K562 (cell line): ENCODE results near the gene MYH2. TPM values are rescaled to one million over a fixed set of nuclear protein-coding genes. Genes with fewer than 3 reads are reported as not detected.

Source experiments
- ATAC-seq: fragments of 200-7000 bp; cut with Tn5 transposase; 3 replicates; pipeline ENCODE4 v1.9.1; 2020; ENCODE audit warnings: moderate library complexity
- BruUV-seq: library from RNA; stranded (reverse); fragments of 400-500 nt; replicated peaks from 2 replicates; lab custom pipeline; 2021; lab: Mats Ljungman, UMichigan
- CTCF ChIA-PET: fragments of 300-600 bp; formaldehyde crosslinking; extraction: SDS; loops from one replicate; lab custom pipeline; 2021; ENCODE audit warnings: low intra/inter-chr PET ratio; lab: Yijun Ruan, JAX
- POLR2A ChIA-PET: fragments of 300-600, 350-650 bp; sonication (Branson Sonifier 250); formaldehyde crosslinking; extraction: SDS; loops from one replicate; lab custom pipeline; 2021; ENCODE audit warnings: antibody characterized with exemption, inconsistent platforms; lab: Yijun Ruan, JAX
- DNase-seq, 4 experiments: peaks; one replicate each; pipeline versions ENCODE4 v3.0.0 to v3.0.0-alpha.2; 2011 to 2018; ENCODE audit warnings: low spot score in 3 of 4, mixed read lengths in 3 of 4; ENCODE audit errors: extremely low read depth in 1 of 4
- FAIRE-seq: peaks from 2 replicates; lab custom pipeline; 2011; peaks lifted over from hg19 to GRCh38; lab: Jason Lieb, UNC
- H2AFZ ChIP-seq: 2 replicates; pipeline ENCODE4 v1.6.0; 2011; ENCODE audit warnings: low read depth, low read length, control low read depth, inconsistent platforms
- H3K27ac ChIP-seq: fragments of 200-600 bp; 3 replicates; pipeline ENCODE4 v1.8.0; 2011; ENCODE audit warnings: low read depth, mild to moderate bottlenecking, control low read depth, inconsistent platforms, low read length, moderate library complexity, mixed read lengths; ENCODE audit errors: extremely low read depth
- H3K27me3 ChIP-seq, 2 experiments: fragments of 300-600 bp in 1 of 2; 2 replicates in 1 of 2; 3 replicates in 1 of 2; pipeline versions ENCODE4 v1.6.0 to v1.8.0; 2011; ENCODE audit warnings: inconsistent platforms in 2 of 2, low read length in 2 of 2, mild to moderate bottlenecking in 1 of 2, mixed read lengths in 1 of 2, moderate library complexity in 1 of 2; ENCODE audit not compliant: control insufficient read depth in 2 of 2, insufficient read depth in 2 of 2
- H3K36me3 ChIP-seq: fragments of 300-600 bp; 3 replicates; pipeline ENCODE4 v1.8.0; 2011; ENCODE audit warnings: mild to moderate bottlenecking, low read length, inconsistent platforms; ENCODE audit not compliant: control insufficient read depth, insufficient read depth
- H3K4me1 ChIP-seq, 2 experiments: fragments of 200-600 bp in 1 of 2; replicated peaks in 1 of 2; 2 replicates in 1 of 2; 3 replicates in 1 of 2; pipeline versions ENCODE4 v1.5.1 to v1.8.0; 2011; ENCODE audit warnings: inconsistent platforms in 2 of 2, low read length in 2 of 2, mild to moderate bottlenecking in 1 of 2, mixed read lengths in 1 of 2, moderate library complexity in 1 of 2; ENCODE audit not compliant: control insufficient read depth in 2 of 2, insufficient read depth in 2 of 2
- H3K4me2 ChIP-seq: 2 replicates; pipeline ENCODE4 v1.6.1; 2011; ENCODE audit warnings: low read length, control low read depth, inconsistent platforms, mixed read lengths; ENCODE audit not compliant: insufficient read depth
- H3K4me3 ChIP-seq: fragments of 200-600 bp; sonication (generic), shearing (Covaris generic); 2 replicates; pipeline ENCODE4 v1.5.1; 2016; ENCODE audit warnings: control low read depth, inconsistent platforms
- H3K79me2 ChIP-seq: fragments of 200-600 bp; 3 replicates; pipeline ENCODE4 v1.8.0; 2011; ENCODE audit warnings: low read length, inconsistent platforms; ENCODE audit not compliant: control insufficient read depth, insufficient read depth
- H3K9ac ChIP-seq, 2 experiments: 2 replicates each; pipeline versions ENCODE4 v1.6.0 to v1.6.1; 2011; ENCODE audit warnings: low read depth in 2 of 2, low read length in 2 of 2, control low read depth in 1 of 2, inconsistent platforms in 1 of 2, mild to moderate bottlenecking in 1 of 2, mixed read lengths in 1 of 2; ENCODE audit not compliant: insufficient read depth in 1 of 2
- H3K9me1 ChIP-seq: one replicate; pipeline ENCODE4 v1.6.0; 2011; ENCODE audit warnings: inconsistent platforms, mild to moderate bottlenecking, low read length, moderate library complexity; ENCODE audit not compliant: control insufficient read depth, insufficient read depth
- H3K9me3 ChIP-seq: replicated peaks from 2 replicates; pipeline ENCODE4 v1.5.1; 2011; ENCODE audit warnings: low read depth, low read length, inconsistent platforms; ENCODE audit not compliant: control insufficient read depth, insufficient read depth
- H4K20me1 ChIP-seq: replicated peaks from 2 replicates; pipeline ENCODE4 v1.6.1; 2011; ENCODE audit warnings: low read length, inconsistent platforms, mixed read lengths; ENCODE audit not compliant: control insufficient read depth, insufficient read depth
- ATF3 ChIP-seq, 2 experiments: fragments of 450-650 bp in 1 of 2; sonication (generic) in 1 of 2; formaldehyde crosslinking in 1 of 2; IDR thresholded peaks in 1 of 2; conservative IDR thresholded peaks in 1 of 2; 2 replicates each; pipeline versions ENCODE4 v1.6.1 to v1.8.1; 2016 to 2023; ENCODE audit warnings: mild to moderate bottlenecking in 2 of 2, moderate library complexity in 2 of 2, inconsistent platforms in 1 of 2, missing genetic modification reagents in 1 of 2
- BRCA1 ChIP-seq, 2 experiments: fragments of 450-650 bp in 1 of 2; sonication (generic) in 1 of 2; formaldehyde crosslinking in 1 of 2; IDR thresholded peaks; 2 replicates each; pipeline versions ENCODE4 v1.5.0 to v1.6.1; 2017 to 2020; ENCODE audit warnings: mild to moderate bottlenecking in 1 of 2, missing genetic modification reagents in 1 of 2
- FOSL1 ChIP-seq: fragments of 200-800 bp; sonication (Bioruptor generic); conservative IDR thresholded peaks from 2 replicates; pipeline ENCODE4 v1.6.1; 2016; ENCODE audit warnings: missing genetic modification characterization, missing compliant biosample characterization
- JUND ChIP-seq, 2 experiments: IDR thresholded peaks; 2 replicates in 1 of 2; 3 replicates in 1 of 2; pipeline ENCODE4 v1.6.1; 2011; ENCODE audit warnings: borderline replicate concordance in 2 of 2, low read depth in 2 of 2, low read length in 2 of 2, improper control_type of control experiment in 1 of 2, missing biosample characterization in 1 of 2, missing genetic modification characterization in 1 of 2, missing genetic modification reagents in 1 of 2
- SMARCA5 ChIP-seq: fragments of 450-650 bp; IDR thresholded peaks from 2 replicates; pipeline ENCODE4 v1.6.1; 2016
- WHSC1 ChIP-seq: IDR thresholded peaks from one replicate; pipeline ENCODE4 v1.6.1; 2012; ENCODE audit warnings: low read length, control low read depth, inconsistent platforms
- WGBS: fragments of 100-300 bp; shearing (Covaris generic); methylation state at CpG from one replicate; pipeline ENCODE4 v1.1.6; 2016; ENCODE audit warnings: low coverage, mixed read lengths; ENCODE audit not compliant: insufficient coverage; ENCODE audit errors: missing lambda C conversion rate; 5-methylcytosine and 5-hydroxymethylcytosine counted together
- in situ Hi-C: fragments of 300-500 bp; cut with MboI; formaldehyde crosslinking; loops from 4 replicates; pipeline ENCODE4 v1.15.0; 2018; ENCODE audit warnings: inconsistent platforms, mixed read lengths
- intact Hi-C: fragments of 100-400 bp; cut with micrococcal nuclease; formaldehyde crosslinking; loops from 2 replicates; pipeline ENCODE4 v1.14.2; 2022
- polyA plus RNA-seq, 8 experiments: library from polyadenylated mRNA; depleted of rRNA in 4 of 8; stranded (reverse) in 5 of 8; unstranded in 3 of 8; fragments of >200 nt; fragmentation: Nextera tagmentation in 2 of 8; fragmentation: Illumina TruSeq in 1 of 8; extraction: Ambion mirVana in 2 of 8; extraction: Trizol in 1 of 8; gene quantifications; 2 replicates each; pipeline versions ENCODE4 v1.2.1 to v1.2.3, GENCODE V29; 2011 to 2014; ENCODE audit warnings: inconsistent platforms in 1 of 8, missing spikeins in 1 of 8
- total RNA-seq, 7 experiments: library from RNA; depleted of rRNA in 6 of 7; stranded (reverse); fragments of >200 nt in 6 of 7; fragmentation: Illumina TruSeq in 2 of 7; extraction: Trizol in 2 of 7; gene quantifications; 2 replicates each; pipeline versions ENCODE4 v1.2.1 to v1.2.3, GENCODE V29; 2011 to 2021; ENCODE audit warnings: low replicate concordance in 1 of 7

Gene MYH2
- total and polyA plus RNA-seq, 9 of the 15 experiments (the other 6 are each of a cell fraction or from before 2014, with no cell fraction given), result not detected

- Histone ChIP-seq H3K9ac (no peak overlapping the region), H3K36me3 (no peaks in the 10 kb centered on the region), H3K9me3 (no peaks in the 10 kb centered on the region), H3K79me2 (no peaks in the 10 kb centered on the region), H3K27ac (no peak overlapping the region), H4K20me1 (no peaks in the 10 kb centered on the region), H3K9me1 (no peaks in the 10 kb centered on the region), H3K4me1 (no peaks in the 10 kb centered on the region), H2AFZ (no peak overlapping the region), H3K4me2 (no peak overlapping the region), H3K4me3 (no peak overlapping the region), H3K27me3 (no peaks in the 10 kb centered on the region)
- FAIRE-seq (no peak), DNase-seq (no peak), ATAC-seq (no peak)
- TF ChIP-seq BRCA1 (IDR thresholded peaks at IDR 0.05) (no peak), BRCA1 (CRISPR knock-in tag; IDR thresholded peaks at IDR 0.05) (no peak)
- intact Hi-C loops (no loop called here), in situ Hi-C loops (no loop called here)
- BruUV-seq, result no TSS peak
- POLR2A ChIA-PET, result no interaction called here
- CTCF ChIA-PET, result no interaction called here
These were observed 32.8 kb downstream of the MYH2 start for GRCh38 chr17:10516638-10517037.

GRCh38 chr17:10516065-10516464, 33.4 kb downstream of the MYH2 start:
- H3K4me2 ChIP-seq, result no peak overlapping the region
- BruUV-seq, result no TSS peak
- intact Hi-C loops, result no loop called here
- FAIRE-seq (no peak), ATAC-seq (no peak), DNase-seq (no peak)
- H3K79me2 ChIP-seq, result no peaks in the 10 kb centered on the region
- ChIA-PET POLR2A (no interaction called here), CTCF (no interaction called here)
- no peaks in the 10 kb centered on the region for H3K27me3 ChIP-seq
- no peak overlapping the region for H3K9ac ChIP-seq
- no peaks in the 10 kb centered on the region for H3K36me3 ChIP-seq
- TF ChIP-seq WHSC1 (no peak), JUND (IDR thresholded peaks at IDR 0.05; ENCODE audit: borderline replicate concordance, low read depth, low read length) (no peak), JUND (tag; IDR thresholded peaks at IDR 0.05; ENCODE audit: borderline replicate concordance, low read depth, low read length) (0 out of 3 replicates have a peak, but pooled peaks have one; percentile 11), FOSL1 (peak; percentile 46; the same call in 1 of the 2 replicates), SMARCA5 (no peak), ATF3 (IDR thresholded peaks at IDR 0.05) (0 out of 2 replicates have a peak, but pooled peaks have one; percentile 26), ATF3 (CRISPR knock-in tag; conservative IDR thresholded peaks at IDR 0.05) (no peak)
- no peak overlapping the region for H3K4me3 ChIP-seq
- no peaks in the 10 kb centered on the region for H4K20me1 ChIP-seq
- H3K9me3 ChIP-seq, result no peaks in the 10 kb centered on the region
- no peaks in the 10 kb centered on the region for H3K4me1 ChIP-seq
- 0% methylated on average over 7 of the region's 7 CpGs for WGBS
- no peak overlapping the region for H3K27ac ChIP-seq
- in situ Hi-C loops, result no loop called here
- H3K9me1 ChIP-seq, result no peaks in the 10 kb centered on the region
- H2AFZ ChIP-seq, result no peak overlapping the region
